ENCODE results near the gene POTEC. TPM values are rescaled to one million over a fixed set of nuclear protein-coding genes. Genes with fewer than 3 reads are reported as not detected.
"Not testable (repeated sequence)": the region's sequence is repeated elsewhere in the genome, so short reads cannot be mapped to it uniquely, and the experiment has no call there.

The POTEC gene
- not detected for total RNA-seq
- long read RNA-seq, result 0 reads

DNA sequence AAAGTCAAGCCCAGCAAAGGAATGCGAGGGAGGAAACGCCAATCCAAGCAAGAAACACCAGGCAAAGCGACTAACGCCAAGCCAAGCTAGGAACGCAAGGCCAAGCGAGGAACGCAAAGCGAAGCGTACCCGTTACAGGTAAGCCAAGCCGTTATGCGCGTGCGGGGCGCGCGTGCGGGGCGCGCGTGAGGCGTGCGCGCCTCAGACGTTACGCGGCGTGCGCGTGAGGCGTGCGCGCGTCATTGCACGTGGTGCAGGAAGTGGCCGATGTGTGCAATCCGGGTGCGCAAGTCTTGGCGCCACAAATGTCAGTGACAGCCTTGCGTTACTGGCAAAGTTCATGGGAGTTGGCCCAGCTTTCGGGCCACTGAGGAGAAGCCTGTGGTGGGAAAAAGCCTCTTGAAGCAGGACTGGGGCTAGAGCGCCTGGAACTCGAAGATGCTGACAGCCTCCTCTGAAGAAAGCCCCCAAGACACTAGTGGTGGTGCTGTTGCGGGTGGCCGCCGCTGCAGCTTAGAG, at the start of gene POTEC:
TSS of gene POTEC (minus strand) at position 155 of the 519 bp plus-strand sequence. CDS start 454 bp downstream, outside the sequence.
- ATAC-seq; intact Hi-C loops (cut with DNase I, micrococcal nuclease): not testable (repeated sequence)

DNA sequence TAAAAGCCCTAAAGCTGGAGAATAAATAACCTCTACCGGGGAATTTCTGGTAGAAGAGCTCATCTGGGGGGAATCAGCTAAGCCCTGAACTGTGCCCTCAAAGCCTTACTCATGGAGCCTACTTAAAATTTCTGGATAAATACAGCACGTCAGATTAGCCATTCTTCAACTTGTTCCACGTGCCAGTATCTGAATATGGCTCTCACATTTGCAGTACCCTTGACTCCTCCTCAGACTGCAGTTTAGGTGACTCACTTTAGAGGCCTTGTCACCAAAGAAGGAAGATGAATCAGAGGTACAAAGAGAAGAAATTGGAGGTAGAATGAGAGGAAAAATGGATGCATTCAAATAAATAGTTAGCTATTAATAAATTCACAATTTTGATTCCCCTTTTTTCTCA, 34.6 kb upstream of the POTEC start:
- intact Hi-C loops (cut with DNase I, micrococcal nuclease), result no loop called here

More for the DNA sequence above, at the start of gene POTEC:
- DNase-seq, result not testable (repeated sequence)

DNA sequence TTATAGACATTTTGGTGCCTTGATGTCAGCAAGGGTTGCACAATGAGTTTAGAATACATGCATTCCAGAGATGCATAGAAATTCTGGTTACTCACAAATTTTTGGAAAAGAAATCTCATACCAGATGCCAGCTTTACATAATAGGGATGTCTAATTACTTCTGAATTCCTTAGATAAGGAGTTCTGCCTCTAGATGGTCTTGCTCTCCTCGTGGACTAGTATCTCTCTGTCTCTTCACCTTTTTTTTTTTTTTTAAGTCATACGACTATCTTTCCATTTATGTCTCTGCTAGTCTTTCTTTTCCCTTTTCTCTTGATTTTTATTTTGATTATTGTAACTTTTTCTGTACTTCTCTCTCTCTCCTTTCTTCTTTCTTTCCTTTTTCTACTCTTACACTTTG, 16.1 kb upstream of the POTEC start:
- DNase-seq; ATAC-seq; intact Hi-C loops (cut with DNase I, micrococcal nuclease): not testable (repeated sequence)

More for the DNA sequence above, 34.6 kb upstream of the POTEC start:
- ATAC-seq (no peak), DNase-seq (no peak)

DNA sequence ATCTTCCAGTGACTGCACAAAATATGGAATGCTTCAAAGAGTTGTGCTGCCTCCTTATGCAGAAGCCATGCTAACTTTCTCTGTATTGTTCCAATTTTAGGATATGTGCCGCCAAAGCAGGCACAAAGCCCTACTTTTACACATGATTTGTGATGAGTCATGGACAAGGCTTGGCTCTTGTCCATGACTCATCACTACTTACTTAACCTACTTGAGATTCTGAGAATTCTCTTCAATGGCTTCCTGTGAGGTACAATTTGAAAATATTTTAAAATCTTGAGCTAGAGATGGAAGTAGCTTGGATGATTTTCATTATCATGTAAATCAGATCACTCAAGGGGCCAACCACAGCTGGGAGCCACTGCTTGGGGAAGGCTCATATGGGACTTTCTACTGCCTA, 11.7 kb downstream of the POTEC start:
- DNase-seq; intact Hi-C loops (cut with DNase I, micrococcal nuclease); ATAC-seq: not testable (repeated sequence)

DNA sequence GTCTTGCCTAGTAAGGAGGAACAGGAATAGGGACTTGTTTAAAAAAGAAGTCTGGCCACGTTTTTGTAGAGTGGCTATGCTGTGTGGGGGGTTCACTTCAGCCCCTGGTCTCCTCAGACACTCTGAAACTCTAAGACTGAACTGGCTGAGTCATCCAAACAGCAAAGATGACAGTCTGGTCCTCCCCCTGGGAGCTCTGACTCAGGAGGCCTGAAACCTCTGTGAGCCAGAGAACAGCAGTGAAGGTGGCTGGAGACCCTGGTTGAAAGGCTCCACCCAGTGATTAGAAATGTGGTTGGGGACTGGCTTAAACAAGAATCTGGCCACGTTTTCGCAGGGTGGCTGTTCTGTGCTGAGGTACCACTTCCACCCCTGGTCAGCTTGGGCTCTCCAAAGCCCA, 32.7 kb downstream of the POTEC start:
- intact Hi-C loops (cut with DNase I, micrococcal nuclease); ATAC-seq; DNase-seq: not testable (repeated sequence)

DNA sequence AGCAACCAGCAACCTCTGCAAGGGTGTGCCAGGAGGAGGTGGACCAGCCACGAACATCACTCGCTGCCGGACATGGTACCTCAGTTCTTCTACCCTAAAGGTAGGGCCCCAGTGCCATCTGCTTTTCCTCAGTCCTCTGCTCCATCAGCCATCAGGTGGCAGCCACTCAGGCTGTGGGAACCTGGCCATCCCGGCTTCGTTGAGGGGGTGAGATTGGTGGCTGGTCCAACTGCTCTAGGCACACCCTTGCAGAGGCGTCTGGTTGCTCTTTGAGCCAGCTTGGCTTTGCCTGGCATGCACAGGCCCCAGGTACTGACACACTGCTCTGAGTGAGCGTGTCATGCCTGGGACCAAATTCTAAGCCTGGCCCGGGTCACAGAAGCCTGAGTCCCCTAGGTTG, 39.7 kb downstream of the POTEC start:
- intact Hi-C loops (cut with DNase I, micrococcal nuclease); DNase-seq; ATAC-seq: not testable (repeated sequence)

DNA sequence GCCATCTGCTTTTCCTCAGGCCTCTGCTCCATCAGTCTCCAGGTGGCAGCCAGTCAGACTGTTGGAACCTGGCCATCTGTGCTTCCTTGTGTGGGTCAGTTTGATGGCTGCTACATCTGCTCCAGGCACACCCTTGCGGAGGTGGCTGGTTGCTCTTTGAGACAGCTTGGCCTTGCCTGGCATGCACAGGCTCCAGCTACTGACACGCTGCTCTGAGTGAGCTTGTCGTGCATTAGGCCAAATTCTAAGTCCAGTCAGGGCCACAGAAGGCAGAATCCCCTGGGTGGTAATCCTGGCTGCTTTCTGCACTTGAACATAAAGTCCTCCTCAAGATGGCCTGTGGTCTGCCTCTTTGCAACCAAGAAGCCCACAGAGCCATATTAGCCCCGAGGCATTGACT, 41.5 kb downstream of the POTEC start:
- ATAC-seq; intact Hi-C loops (cut with DNase I, micrococcal nuclease); DNase-seq: not testable (repeated sequence)

DNA sequence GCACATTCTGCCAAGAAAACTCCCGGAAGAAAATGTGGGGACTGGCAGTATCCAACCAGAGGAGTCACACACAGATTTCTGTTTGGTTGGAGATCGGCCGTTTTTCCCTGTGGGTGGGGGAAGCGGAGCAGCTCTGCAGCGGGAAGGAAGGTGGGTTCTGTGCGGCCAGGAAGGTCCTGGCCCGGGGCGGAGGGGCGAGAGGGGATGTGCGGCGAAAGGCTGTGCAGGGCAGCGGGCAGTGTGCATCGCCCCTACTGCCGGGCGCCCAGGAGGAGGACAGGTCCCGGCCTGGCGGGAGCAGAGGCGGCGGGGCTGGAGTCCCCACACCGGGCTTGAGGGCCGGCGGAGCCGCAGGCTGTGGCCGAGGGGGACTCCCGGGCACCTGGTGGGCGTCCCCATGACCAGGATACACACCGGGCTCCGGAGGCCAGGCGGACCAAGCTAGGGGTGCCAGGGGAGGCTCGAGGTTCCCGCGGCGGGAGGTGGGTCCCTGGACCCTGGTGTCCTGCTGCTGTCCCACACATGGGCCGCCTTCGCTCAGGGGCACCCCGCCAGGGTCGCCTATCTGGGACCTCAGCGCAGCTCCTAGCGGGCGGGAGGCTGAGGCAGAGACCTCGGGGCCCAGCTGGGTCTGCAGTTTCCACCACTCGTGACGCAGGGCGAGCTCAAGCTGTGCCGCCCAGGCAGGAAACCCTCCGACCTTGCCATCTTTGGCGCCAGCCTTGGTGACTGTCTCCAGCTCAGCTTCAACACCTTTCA, 54.0 kb downstream of the POTEC start:
- ATAC-seq; intact Hi-C loops (cut with DNase I, micrococcal nuclease): not testable (repeated sequence)

DNA sequence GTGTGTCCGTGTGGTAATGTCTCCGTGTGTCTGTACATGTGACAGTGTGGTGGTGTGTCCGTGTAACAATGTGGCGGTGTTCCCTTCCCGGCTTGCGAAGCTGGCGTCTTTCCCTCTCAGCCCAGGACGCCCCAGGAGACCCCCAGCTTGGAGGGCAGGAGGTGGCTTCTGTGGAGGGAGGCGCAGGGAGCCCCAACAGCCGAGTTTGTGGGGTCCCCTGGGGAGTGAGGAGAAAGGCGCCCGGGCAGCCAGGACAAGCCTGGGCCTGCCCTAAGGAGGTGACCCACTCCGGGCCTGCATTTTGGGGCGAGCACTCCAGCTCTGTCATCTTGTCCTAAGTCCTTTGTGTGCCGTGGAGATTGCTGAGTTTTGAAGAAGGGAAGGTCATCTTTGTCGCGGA, 54.6 kb downstream of the POTEC start:
- ATAC-seq; DNase-seq; intact Hi-C loops (cut with DNase I, micrococcal nuclease): not testable (repeated sequence)

More for the DNA sequence above, 54.0 kb downstream of the POTEC start:
- DNase-seq, result not testable (repeated sequence)

DNA sequence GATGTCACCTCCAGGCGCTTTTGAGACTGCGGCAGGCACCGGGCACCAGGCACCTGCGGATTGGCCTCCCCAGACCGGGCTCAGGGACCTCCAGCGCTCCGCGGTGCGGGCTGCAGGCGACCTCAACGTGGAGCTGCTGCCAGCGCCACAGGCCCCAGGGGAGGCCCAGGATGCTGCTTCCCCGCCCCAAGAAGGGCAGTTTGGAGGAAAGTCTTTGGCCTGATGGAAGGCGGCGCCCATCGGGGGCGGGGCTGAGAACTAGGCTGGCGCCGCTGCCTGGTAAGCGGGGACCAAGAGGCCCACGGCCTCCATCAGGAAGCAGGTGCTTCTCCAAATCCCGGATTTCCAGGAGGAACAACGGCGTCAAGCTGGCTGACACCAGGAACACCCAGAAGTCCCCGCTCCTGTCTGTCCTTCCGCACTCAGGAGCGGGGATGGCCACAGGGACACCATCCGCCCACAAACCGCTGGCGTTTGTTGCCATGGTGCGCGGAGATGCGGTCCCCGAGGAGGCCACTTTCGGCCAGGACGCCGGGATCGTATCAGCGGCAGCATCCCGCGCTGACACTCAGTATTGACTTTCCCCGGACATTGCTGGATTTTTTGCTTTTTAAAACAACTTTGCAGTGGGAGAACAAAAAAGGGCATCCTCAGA, 56.3 kb downstream of the POTEC start:
- intact Hi-C loops (cut with DNase I, micrococcal nuclease); DNase-seq; ATAC-seq: not testable (repeated sequence)

DNA sequence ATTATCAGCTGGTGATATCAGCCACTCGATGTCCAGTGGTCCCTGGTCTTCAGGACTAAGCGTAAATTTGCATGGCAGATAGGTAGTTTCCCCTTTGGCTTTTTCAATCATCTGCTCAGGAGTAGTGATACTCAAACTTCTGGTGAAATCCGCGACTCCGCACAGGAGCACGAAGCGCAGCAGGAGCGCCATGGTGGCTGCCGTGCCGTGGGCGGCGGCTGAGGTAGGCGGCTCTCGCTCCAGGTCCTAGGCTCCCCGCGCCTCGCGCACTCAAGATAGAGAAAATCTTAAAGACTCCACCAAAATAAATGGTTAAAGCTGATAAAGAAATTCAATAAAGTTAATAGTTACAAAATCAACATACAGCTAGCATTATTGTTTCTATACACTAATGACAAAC, 64.3 kb downstream of the POTEC start:
- intact Hi-C loops (cut with DNase I, micrococcal nuclease); ATAC-seq; DNase-seq: not testable (repeated sequence)

DNA sequence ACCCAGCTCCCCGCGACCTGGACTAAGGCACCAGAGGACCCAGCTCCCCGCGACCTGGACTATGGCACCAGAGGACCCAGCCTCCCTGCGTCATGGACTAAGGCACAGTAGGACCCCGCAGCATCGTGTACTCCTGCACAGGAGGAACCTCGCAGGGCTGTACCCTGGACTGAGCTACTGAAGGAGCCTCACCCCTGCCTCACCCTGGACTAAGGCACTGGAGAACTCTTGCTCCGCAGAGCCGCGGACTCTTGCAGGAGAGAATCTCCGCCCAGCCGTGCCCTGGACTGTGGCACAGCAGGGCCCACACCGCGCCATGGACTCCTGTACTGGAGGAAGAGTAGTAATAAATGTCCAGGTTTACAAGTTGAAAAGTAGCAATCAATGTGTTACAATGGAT, 67.9 kb downstream of the POTEC start:
- intact Hi-C loops (cut with DNase I, micrococcal nuclease); ATAC-seq; DNase-seq: not testable (repeated sequence)

DNA sequence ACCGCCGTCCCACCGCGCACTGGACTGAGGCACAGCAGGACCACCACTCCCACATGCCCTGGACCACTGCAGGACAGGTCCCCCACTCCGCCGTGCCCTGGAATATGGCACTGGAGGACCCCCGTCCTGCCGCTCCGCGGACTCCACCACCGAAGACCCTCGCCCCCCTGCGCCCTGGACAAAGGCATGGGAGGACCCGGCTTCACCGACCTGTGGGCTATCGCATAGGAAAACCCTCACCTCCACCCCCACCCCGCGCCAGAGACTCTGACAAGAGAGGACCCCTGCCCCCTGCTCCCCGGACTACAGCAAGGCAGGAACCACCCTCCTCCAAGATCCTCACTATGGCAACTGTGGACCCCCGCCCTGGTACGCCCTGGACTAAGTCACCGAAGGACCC, 68.6 kb downstream of the POTEC start:
- DNase-seq; ATAC-seq; intact Hi-C loops (cut with DNase I, micrococcal nuclease): not testable (repeated sequence)

DNA sequence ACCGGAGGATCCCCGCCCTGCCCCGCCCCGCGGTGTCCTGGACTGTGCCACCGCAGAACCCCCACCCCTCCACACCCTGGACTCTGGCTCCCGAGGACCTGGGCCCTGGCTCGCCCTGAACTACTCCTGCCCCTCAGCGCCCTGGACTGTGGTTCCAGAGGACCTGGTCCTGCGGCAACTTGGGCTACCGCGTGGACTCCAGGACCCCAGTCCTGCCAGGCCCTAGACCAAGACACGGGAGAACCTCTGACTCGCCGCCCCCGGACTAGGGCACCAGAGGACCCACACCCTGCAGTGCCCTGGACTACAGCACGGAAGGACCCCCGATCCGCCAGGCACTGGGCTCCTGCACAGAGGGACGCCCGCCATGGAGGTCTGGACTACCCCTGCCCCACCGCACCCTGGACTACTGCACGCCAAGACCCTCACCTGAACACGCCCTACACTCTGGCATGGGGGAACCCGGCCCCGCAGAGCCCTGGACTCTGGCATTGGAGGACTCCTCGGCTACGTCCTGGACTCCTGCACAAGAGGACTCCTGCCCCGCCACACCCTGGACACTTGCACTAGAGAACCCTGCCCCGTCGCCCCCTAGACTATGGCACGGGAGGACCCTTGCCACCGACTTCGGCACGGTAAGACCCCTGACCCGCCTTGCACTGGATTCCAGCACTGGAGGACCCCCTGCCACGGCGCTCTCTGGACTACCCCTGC, 69.2 kb downstream of the POTEC start:
- DNase-seq; intact Hi-C loops (cut with DNase I, micrococcal nuclease); ATAC-seq: not testable (repeated sequence)

DNA sequence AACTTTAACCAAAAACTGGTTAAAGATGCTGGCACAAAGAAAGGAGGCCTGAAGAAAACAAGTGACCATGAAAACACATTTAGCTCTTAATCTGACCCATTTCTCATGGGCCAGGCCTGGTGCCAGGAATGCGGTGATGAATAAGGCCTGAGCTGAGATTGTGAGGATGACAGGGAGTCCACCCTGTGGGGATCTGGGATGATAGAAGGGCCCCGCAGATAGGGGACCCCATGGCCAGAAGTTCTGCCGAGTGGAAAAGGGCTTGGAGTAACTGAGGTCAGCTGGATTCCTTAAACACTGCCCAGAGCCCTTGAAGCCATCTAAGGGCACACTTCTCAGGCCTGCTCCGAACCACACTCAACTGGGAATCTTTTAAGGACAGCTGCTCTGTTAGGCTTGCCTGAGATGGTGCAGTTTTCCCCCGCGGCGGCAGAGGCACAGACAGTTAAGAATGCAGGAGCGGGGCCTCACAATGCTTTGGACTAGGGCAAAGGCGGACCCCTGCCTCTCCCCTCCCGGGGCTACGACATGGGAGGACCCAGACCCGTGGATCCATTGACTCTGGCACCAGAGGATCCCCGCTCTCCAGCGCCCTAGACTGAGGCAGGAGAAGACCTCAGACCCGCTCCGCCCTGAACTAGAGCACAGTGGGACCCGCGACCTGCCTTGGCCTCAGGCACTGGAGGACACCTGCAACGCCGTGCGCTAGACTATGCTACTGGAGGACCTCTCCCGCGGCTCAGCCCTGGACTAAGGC, 70.0 kb downstream of the POTEC start:
- DNase-seq; intact Hi-C loops (cut with DNase I, micrococcal nuclease); ATAC-seq: not testable (repeated sequence)

DNA sequence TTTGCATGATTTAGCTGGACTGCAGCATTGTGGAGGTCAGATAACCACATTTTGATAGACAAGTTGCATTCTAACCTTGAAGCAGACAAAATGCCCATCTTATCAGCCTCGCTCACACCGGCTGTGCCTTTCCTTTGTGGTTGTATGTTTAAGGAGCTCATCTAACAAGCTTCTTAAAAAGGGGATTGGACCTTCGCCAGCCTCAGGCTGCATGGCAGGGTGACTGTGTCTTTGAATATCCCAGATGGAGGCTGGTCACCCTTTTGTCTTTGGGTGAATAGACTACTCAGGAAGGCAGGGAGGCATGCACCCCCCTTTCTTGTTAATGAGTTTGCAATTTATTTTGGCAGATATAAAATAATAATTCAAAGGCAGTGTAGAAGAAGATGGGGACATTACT, 72.1 kb downstream of the POTEC start:
- ATAC-seq; DNase-seq; intact Hi-C loops (cut with DNase I, micrococcal nuclease): not testable (repeated sequence)

DNA sequence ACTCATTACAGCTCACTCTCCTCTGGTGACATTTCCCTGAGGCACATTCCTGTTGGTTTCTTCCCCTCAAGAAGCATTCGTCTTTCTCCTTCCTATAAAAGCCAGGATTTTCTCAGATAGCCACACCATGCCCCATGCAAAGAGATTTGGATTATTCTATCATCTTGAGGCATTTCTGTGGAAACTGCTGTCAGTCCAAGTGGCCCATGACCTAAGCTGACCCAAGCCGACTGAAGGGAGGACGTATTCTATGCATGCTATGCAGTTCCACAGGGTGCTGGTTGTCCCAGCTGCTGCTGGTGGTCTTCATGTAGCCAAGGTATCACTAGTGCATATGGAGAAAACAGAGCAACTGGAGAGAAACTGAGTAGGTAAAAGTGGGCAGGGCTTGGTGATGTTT, 73.0 kb downstream of the POTEC start:
- ATAC-seq; DNase-seq; intact Hi-C loops (cut with DNase I, micrococcal nuclease): not testable (repeated sequence)

DNA sequence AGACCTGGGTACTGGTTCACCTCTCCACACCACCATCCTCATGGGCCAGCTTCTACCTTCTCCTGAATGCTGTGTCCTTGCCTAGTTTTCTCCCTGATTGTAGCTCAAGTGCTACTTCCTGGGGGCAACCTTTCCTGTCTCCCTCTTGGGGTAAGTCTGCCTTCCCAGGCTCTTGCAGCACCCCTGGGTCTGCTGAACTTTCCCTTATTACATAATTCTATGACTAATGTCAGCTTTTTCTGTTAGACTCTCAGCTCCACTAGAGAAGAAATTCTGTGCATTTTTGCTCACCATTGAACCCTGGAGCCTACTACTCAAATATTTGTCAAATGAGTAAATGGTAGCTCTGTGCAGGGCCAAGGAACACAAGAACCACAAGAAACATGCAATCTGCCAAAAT, 73.4 kb downstream of the POTEC start:
- ATAC-seq; DNase-seq; intact Hi-C loops (cut with DNase I, micrococcal nuclease): not testable (repeated sequence)

Measured in left colon (tissue), 2 donors.